Ovary (tissue), 9 donors: Measurements from ENCODE around the gene TMEM269. TPM values are rescaled to one million over a fixed set of nuclear protein-coding genes. Genes with fewer than 3 reads are reported as not detected.

Experiments used
- DNase-seq, 5 donors: peaks; one replicate each; pipeline ENCODE4 v3.0.0-alpha.2; 2019 to 2020
- H3K27ac ChIP-seq, 2 donors: fragments of 200-600 bp; one replicate each; pipeline versions ENCODE4 v1.5.1 to v1.8.0; 2019 to 2022
- H3K27me3 ChIP-seq: fragments of 200-600 bp; one replicate; pipeline ENCODE4 v1.8.0; 2022
- H3K36me3 ChIP-seq: fragments of 200-600 bp; sonication (generic); one replicate; pipeline ENCODE4 v1.5.1; 2019
- H3K4me1 ChIP-seq: one replicate; pipeline ENCODE4 v1.8.1; 2013; ENCODE audit warnings: mild to moderate bottlenecking, moderate library complexity; ENCODE audit not compliant: insufficient read depth
- H3K4me3 ChIP-seq: fragments of 200-600 bp; sonication (generic); one replicate; pipeline ENCODE4 v1.5.1; 2017
- H3K9me3 ChIP-seq, 2 donors: fragments of 200-600 bp in 1 of 2; sonication (generic) in 1 of 2; one replicate each; pipeline versions ENCODE4 v1.5.1 to v1.8.1; 2013 to 2019; ENCODE audit warnings: mild to moderate bottlenecking in 1 of 2, moderate library complexity in 1 of 2
- EP300 ChIP-seq: sonication (generic); formaldehyde crosslinking; IDR thresholded peaks from one replicate; pipeline ENCODE4 v1.6.1; 2017; ENCODE audit warnings: antibody characterized with exemption
- POLR2A ChIP-seq: fragments of 450-650 bp; IDR thresholded peaks from one replicate; pipeline ENCODE4 v1.6.1; 2017; ENCODE audit warnings: antibody characterized with exemption, mild to moderate bottlenecking, moderate library complexity
- WGBS, 3 donors: extraction: QIAGEN DNeasy Blood & Tissue Kit in 1 of 3; methylation state at CpG; one replicate each; pipeline versions ENCODE4 v1.1.5 to v1.1.7; 2013 to 2017; 5-methylcytosine and 5-hydroxymethylcytosine counted together
- intact Hi-C, 4 donors: fragments of 100-400 bp; cut with DNase I; formaldehyde crosslinking; loops; one replicate each; pipeline versions ENCODE4 v1.11.0 to v1.15.1; 2022 to 2023
- polyA plus RNA-seq, 2 donors: library from polyadenylated mRNA; stranded (reverse); fragments of 200-250 nt in 1 of 2; fragments of 350-450 nt in 1 of 2; fragmentation: Illumina TruSeq in 1 of 2; extraction: RNeasy Lipid Tissue Mini Kit (QIAGEN cat#74804) in 1 of 2; gene quantifications; one replicate each; pipeline ENCODE4 v1.2.3, GENCODE V29; 2013 to 2014
- total RNA-seq, 7 donors: library from RNA; depleted of rRNA in 2 of 7; stranded (reverse); fragments of >200 nt in 2 of 7; fragmentation: NEBNext Ultra II Directional in 3 of 7; extraction: Animal tissue kit (Norgen Biotek cat#: 25700) in 3 of 7; gene quantifications; one replicate each; pipeline versions ENCODE4 v1.1.0 to v1.2.4, GENCODE V29; 2016 to 2023
- TF ChIP-seq, protein P1 (sequence below), 3 donors: fragments of 450-650 bp in 2 of 3; fragments of 200-600 bp in 1 of 3; IDR thresholded peaks; one replicate each; pipeline versions ENCODE4 v1.5.1 to v1.8.0; 2016 to 2022; ENCODE audit warnings: antibody characterized with exemption in 3 of 3, mild to moderate bottlenecking in 1 of 3
- donor health status: DM: no; HTN: no; CAD: no; lungs with moderate emphysema.
- donor health status: DM: no; HTN: no; CAD: no.
- donor health status: Bipolar disorder and iron deficiency.
- donor health status: DM: yes; HTN: yes; CAD: no.
- donor health status: DM: no; HTN: no; CAD: no.
- donor health status: DM: yes; HTN: yes; CAD: no.

The TMEM269 gene
- total and polyA plus RNA-seq, 9 donors = 0.07 to 0.62 (median 0.31) TPM; not detected in 3

DNA sequence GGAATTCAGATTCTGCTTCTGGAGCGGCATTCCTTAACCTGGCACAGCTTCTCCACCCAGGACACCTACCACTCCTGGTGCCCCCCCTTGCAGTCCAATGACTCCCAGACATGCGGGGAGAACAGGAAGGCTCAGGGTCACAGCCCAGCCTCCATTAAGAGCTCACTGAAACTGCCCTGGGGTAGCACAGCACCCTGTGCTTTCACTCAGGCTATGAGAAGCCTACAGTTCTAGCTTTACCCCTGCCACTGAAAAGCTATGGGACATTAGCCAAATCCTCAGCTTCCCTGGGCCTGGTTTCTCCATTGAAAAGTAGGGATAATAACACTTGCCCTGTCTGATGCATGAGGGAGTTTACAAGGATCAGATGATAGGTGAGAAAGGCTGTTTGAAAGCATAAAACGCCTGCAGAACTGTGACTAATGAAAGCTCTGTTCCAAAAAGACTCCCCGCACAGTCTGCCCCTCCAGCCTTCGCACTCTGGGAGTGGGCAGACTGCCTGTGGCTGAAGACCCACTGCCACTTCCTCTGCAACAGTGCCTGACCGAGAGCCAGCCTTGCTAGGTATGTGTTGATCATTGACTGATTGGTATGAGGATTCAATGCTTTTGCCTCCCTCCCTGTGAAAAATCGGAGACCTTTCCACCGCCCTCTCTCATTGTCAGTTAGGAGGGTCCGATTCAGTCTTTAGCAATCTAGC lies 42.0 kb upstream of the TMEM269 start:
- Histone ChIP-seq H3K4me1 (no peaks in the 10 kb centered on the region), H3K27ac (no peak overlapping the region), H3K36me3 (no peaks in the 10 kb centered on the region), H3K9me3 (no peaks in the 10 kb centered on the region), H3K27me3 (no peaks in the 10 kb centered on the region), H3K4me3 (no peak overlapping the region)
- intact Hi-C loops = no loop called here
- DNase-seq = no peak
- TF ChIP-seq, protein P1, sequence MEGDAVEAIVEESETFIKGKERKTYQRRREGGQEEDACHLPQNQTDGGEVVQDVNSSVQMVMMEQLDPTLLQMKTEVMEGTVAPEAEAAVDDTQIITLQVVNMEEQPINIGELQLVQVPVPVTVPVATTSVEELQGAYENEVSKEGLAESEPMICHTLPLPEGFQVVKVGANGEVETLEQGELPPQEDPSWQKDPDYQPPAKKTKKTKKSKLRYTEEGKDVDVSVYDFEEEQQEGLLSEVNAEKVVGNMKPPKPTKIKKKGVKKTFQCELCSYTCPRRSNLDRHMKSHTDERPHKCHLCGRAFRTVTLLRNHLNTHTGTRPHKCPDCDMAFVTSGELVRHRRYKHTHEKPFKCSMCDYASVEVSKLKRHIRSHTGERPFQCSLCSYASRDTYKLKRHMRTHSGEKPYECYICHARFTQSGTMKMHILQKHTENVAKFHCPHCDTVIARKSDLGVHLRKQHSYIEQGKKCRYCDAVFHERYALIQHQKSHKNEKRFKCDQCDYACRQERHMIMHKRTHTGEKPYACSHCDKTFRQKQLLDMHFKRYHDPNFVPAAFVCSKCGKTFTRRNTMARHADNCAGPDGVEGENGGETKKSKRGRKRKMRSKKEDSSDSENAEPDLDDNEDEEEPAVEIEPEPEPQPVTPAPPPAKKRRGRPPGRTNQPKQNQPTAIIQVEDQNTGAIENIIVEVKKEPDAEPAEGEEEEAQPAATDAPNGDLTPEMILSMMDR (IDR thresholded peaks at IDR 0.05) = no peak
- 86 to 90% (median 87%) methylated on average over 9 of the region's 9 CpGs for WGBS, 3 donors

DNA sequence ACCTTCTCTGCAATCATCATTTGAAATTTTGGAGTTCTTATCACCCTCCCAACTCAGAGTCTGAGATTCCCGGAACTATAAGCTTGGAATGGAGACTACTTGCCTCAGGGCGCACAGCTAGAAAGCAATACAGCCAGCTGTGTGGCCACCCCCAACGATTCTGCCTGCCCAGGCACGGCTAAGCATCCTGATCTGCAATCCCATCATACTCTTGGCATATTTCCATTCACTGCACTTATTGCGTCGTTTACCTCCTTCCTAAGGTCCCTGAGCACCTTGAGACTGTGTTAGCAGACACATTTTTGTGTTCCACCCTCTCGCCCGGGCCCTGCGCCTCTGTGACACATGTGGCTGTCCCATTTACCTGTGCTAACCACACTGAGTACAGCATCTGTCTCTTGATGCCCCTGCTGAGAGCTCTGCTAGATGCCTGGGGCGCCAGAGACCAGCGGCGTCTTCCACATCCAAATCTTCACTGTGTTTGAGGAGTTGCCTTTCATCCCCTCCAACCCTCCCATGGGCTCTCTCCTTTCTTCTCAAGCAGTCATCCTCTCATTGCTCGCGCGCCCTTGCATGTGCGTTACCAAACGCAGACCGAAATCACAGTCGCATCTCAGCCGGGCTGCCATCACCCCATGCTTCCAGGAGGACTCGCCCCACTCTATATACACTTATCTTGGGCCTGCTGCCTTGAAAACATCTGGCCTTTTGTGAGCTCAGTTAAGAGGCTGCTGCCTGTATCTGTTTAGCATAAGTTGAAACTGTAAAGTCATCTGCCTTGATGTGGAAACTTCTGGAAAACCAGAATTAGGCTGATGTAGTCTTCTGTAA lies 41.3 kb upstream of the TMEM269 start:
- Histone ChIP-seq H3K27ac (no peak overlapping the region), H3K36me3 (no peaks in the 10 kb centered on the region), H3K9me3 (no peaks in the 10 kb centered on the region), H3K4me1 (no peaks in the 10 kb centered on the region), H3K4me3 (no peak overlapping the region), H3K27me3 (no peaks in the 10 kb centered on the region)
- intact Hi-C loops = no loop called here
- TF ChIP-seq, protein P1 (IDR thresholded peaks at IDR 0.05) = no peak
- no peak for TF ChIP-seq EP300
- no peak for TF ChIP-seq POLR2A
- no peak for DNase-seq
- 72 to 76% (median 73%) methylated on average over 21 of the region's 21 CpGs for WGBS, 3 donors

DNA sequence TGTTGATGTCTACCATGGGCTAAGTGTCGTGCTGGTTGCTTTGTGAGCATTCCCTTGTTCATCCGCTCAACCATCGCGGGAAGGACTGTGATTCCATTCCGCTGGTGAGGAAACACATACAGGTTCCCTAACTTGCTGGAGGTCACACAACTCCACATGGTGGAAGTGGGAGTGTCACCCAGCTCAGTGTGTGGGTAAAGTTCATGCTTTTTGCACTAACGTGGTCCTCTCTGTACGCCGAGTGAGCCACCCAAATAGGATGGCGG lies 40.7 kb upstream of the TMEM269 start:
- 80 to 88% (median 83%) methylated on average over 9 of the region's 9 CpGs for WGBS, 3 donors
- Histone ChIP-seq H3K36me3 (no peaks in the 10 kb centered on the region), H3K4me3 (no peak overlapping the region), H3K9me3 (no peaks in the 10 kb centered on the region), H3K27ac (no peak overlapping the region), H3K4me1 (no peaks in the 10 kb centered on the region), H3K27me3 (no peaks in the 10 kb centered on the region)
- DNase-seq = no peak
- intact Hi-C loops = no loop called here
- TF ChIP-seq, protein P1 (IDR thresholded peaks at IDR 0.05) = no peak
- TF ChIP-seq EP300 (no peak), POLR2A (no peak)

DNA sequence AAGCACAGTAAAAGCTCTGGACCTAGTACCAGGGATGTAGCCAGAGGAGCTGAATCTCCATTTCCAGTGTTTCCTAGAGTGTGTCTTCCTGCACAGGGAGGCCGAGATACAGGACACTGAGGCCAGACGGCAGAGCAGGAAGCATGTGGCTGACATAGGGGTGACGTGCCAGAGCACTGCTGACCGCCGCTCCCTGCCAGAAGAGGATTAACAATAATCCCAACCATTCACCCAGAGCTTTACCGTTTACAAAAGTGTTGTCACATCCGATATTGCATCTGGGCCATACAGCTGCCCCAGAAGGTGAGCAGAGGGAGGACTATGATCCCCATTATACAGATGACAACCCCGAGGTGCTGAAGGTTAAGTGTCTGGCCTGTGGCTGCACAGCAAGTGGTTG lies 38.9 kb upstream of the TMEM269 start:
- Histone ChIP-seq H3K36me3 (no peaks in the 10 kb centered on the region), H3K9me3 (no peaks in the 10 kb centered on the region), H3K4me1 (no peaks in the 10 kb centered on the region), H3K27ac (no peak overlapping the region), H3K4me3 (no peak overlapping the region), H3K27me3 (no peaks in the 10 kb centered on the region)
- TF ChIP-seq EP300 (no peak), POLR2A (no peak)
- TF ChIP-seq, protein P1 (IDR thresholded peaks at IDR 0.05) = no peak
- no peak for DNase-seq
- 79 to 87% (median 80%) methylated on average over 8 of the region's 8 CpGs for WGBS, 3 donors
- intact Hi-C loops = no loop called here
